CD14-positive monocyte (primary cell): ENCODE data around the gene TLK1. TPM values are rescaled to one million over a fixed set of nuclear protein-coding genes. Genes with fewer than 3 reads are reported as not detected.
A peak's percentile ranks its signal among the peaks of the same experiment; 100 is the strongest.

ENCODE experiments used
- DNase-seq, 3 donors: peaks; one replicate each; pipeline ENCODE4 v3.0.0-alpha.2; 2011 to 2022
- H2AFZ ChIP-seq: 2 replicates; pipeline ENCODE4 v1.6.0; 2012; ENCODE audit warnings: mild to moderate bottlenecking, low read depth, low read length, inconsistent platforms; ENCODE audit not compliant: insufficient read depth, poor library complexity, severe bottlenecking
- H3K27ac ChIP-seq, 2 donors: 1 replicate in 1 of 2; 2 replicates in 1 of 2; pipeline ENCODE4 v1.5.1; 2012 to 2013; ENCODE audit warnings: low read length in 2 of 2, control low read depth in 1 of 2, inconsistent platforms in 1 of 2, low read depth in 1 of 2, mild to moderate bottlenecking in 1 of 2
- H3K27me3 ChIP-seq, 2 donors: one replicate each; pipeline versions ENCODE4 v1.6.0 to v1.6.1; 2011 to 2013; ENCODE audit warnings: low read length in 2 of 2; ENCODE audit not compliant: control insufficient read depth in 2 of 2, insufficient read depth in 2 of 2
- H3K36me3 ChIP-seq, 2 donors: replicated peaks in 1 of 2; 1 replicate in 1 of 2; 2 replicates in 1 of 2; pipeline versions ENCODE4 v1.5.1 to v1.6.1; 2012 to 2013; ENCODE audit warnings: low read length in 2 of 2, control low read depth in 1 of 2, inconsistent platforms in 1 of 2, mild to moderate bottlenecking in 1 of 2; ENCODE audit not compliant: insufficient read depth in 2 of 2, control insufficient read depth in 1 of 2
- H3K4me1 ChIP-seq, 2 donors: 1 replicate in 1 of 2; 2 replicates in 1 of 2; pipeline versions ENCODE4 v1.5.1 to v1.6.1; 2012 to 2013; ENCODE audit warnings: low read length in 2 of 2, control low read depth in 1 of 2, inconsistent platforms in 1 of 2, mild to moderate bottlenecking in 1 of 2, moderate library complexity in 1 of 2; ENCODE audit not compliant: insufficient read depth in 2 of 2, control insufficient read depth in 1 of 2
- H3K4me2 ChIP-seq: replicated peaks from 2 replicates; pipeline ENCODE3; 2012; ENCODE audit warnings: low read length, moderate library complexity, mild to moderate bottlenecking; ENCODE audit not compliant: poor library complexity, severe bottlenecking; ENCODE audit errors: extremely low read depth
- H3K4me3 ChIP-seq, 3 experiments: fragments of 200-600 bp in 1 of 3; sonication (generic) in 1 of 3; replicated peaks in 1 of 3; 1 replicate in 2 of 3; 2 replicates in 1 of 3; pipeline ENCODE4 v1.5.1; 2011 to 2013; ENCODE audit warnings: low read length in 3 of 3, mild to moderate bottlenecking in 3 of 3, control low read depth in 2 of 3, low read depth in 2 of 3, inconsistent platforms in 1 of 3, moderate library complexity in 1 of 3
- H3K79me2 ChIP-seq: 2 replicates; pipeline ENCODE4 v1.6.0; 2012; ENCODE audit warnings: mild to moderate bottlenecking, control low read depth, inconsistent platforms, low read length, moderate library complexity; ENCODE audit not compliant: insufficient read depth
- H3K9ac ChIP-seq: 2 replicates; pipeline ENCODE4 v1.6.0; 2017; ENCODE audit warnings: low read length, mild to moderate bottlenecking; ENCODE audit not compliant: insufficient read depth, poor library complexity, severe bottlenecking
- H3K9me3 ChIP-seq, 2 donors: replicated peaks in 1 of 2; 1 replicate in 1 of 2; 2 replicates in 1 of 2; pipeline versions ENCODE4 v1.5.1 to v1.6.1; 2012 to 2013; ENCODE audit warnings: low read length in 2 of 2, control low read depth in 1 of 2; ENCODE audit not compliant: control insufficient read depth in 1 of 2, insufficient read depth in 1 of 2
- H4K20me1 ChIP-seq: 2 replicates; pipeline ENCODE4 v1.6.0; 2012; ENCODE audit warnings: mild to moderate bottlenecking, low read length, control low read depth, moderate library complexity; ENCODE audit not compliant: insufficient read depth
- H3K27ac Mint-ChIP-seq, 7 donors: one replicate each; pipeline ENCODE4 v1.8.0; 2020; ENCODE audit warnings: mild to moderate bottlenecking in 7 of 7, mixed read lengths in 7 of 7, moderate library complexity in 6 of 7, inconsistent platforms in 2 of 7
- H3K27me3 Mint-ChIP-seq, 3 donors: one replicate each; pipeline ENCODE4 v1.8.0; 2021 to 2022; ENCODE audit warnings: low read depth in 3 of 3, mild to moderate bottlenecking in 3 of 3, mixed read lengths in 3 of 3, moderate library complexity in 3 of 3, inconsistent platforms in 1 of 3
- H3K36me3 Mint-ChIP-seq, 2 donors: one replicate each; pipeline ENCODE4 v1.8.0; 2020; ENCODE audit warnings: mixed read lengths in 2 of 2, inconsistent platforms in 1 of 2, mild to moderate bottlenecking in 1 of 2
- H3K4me1 Mint-ChIP-seq: one replicate; pipeline ENCODE4 v1.8.0; 2020; ENCODE audit warnings: mild to moderate bottlenecking, mixed read lengths
- H3K4me3 Mint-ChIP-seq, 2 donors: one replicate each; pipeline ENCODE4 v1.8.0; 2020; ENCODE audit warnings: mild to moderate bottlenecking in 2 of 2, mixed read lengths in 2 of 2, moderate library complexity in 1 of 2
- H3K9me3 Mint-ChIP-seq, 7 donors: one replicate each; pipeline ENCODE4 v1.8.0; 2020 to 2022; ENCODE audit warnings: mixed read lengths in 7 of 7, mild to moderate bottlenecking in 6 of 7, moderate library complexity in 6 of 7, inconsistent platforms in 2 of 7
- CTCF ChIP-seq: fragments of 200-600 bp; IDR thresholded peaks from one replicate; pipeline ENCODE4 v1.8.0; 2022; ENCODE audit warnings: antibody characterized with exemption, mild to moderate bottlenecking
- WGBS: methylation state at CpG from one replicate; pipeline ENCODE4 v1.1.5; 2013; ENCODE audit warnings: missing lambda C conversion rate; ENCODE audit not compliant: insufficient coverage; 5-methylcytosine and 5-hydroxymethylcytosine counted together
- intact Hi-C, 2 donors: fragments of 100-400 bp; cut with micrococcal nuclease; formaldehyde crosslinking; loops; one replicate each; pipeline versions ENCODE4 v1.15.0 to v1.15.1; 2023
- polyA plus RNA-seq, 3 donors: library from polyadenylated mRNA; depleted of rRNA in 1 of 3; unstranded in 2 of 3; stranded (reverse) in 1 of 3; fragments of 300-500 nt in 2 of 3; fragments of >200 nt in 1 of 3; fragmentation: Illumina TruSeq in 2 of 3; gene quantifications; 1 replicate in 2 of 3; 2 replicates in 1 of 3; pipeline ENCODE4 v1.2.3, GENCODE V29; 2012 to 2021

The TLK1 gene
- polyA plus RNA-seq, 3 donors: 6.3 to 20.0 (median 8.6) TPM

GRCh38 chr2:171018522-171018921 is 142.2 kb downstream of the TLK1 start:
- H2AFZ ChIP-seq: no peak overlapping the region
- intact Hi-C loops: no loop called here
- H3K36me3 Mint-ChIP-seq: peaks cover 38 to 70% of the 10 kb centered on the region in 2 donors
- H3K27me3 ChIP-seq: no peaks in the 10 kb centered on the region
- H3K9ac ChIP-seq: no peak overlapping the region
- no peaks in the 10 kb centered on the region for H3K4me1 ChIP-seq
- H3K4me3 Mint-ChIP-seq: no peak overlapping the region
- H3K9me3 Mint-ChIP-seq: no peaks in the 10 kb centered on the region
- H3K4me1 Mint-ChIP-seq: no peaks in the 10 kb centered on the region
- no peaks in the 10 kb centered on the region for H4K20me1 ChIP-seq
- no peak overlapping the region for H3K27ac ChIP-seq
- H3K9me3 ChIP-seq: no peaks in the 10 kb centered on the region
- H3K27ac Mint-ChIP-seq: peak overlapping the region in 1 of 7 donors; percentile 11
- peaks cover 34 to 64% of the 10 kb centered on the region in 2 donors for H3K36me3 ChIP-seq
- H3K4me3 ChIP-seq: no peak overlapping the region
- WGBS: 100% methylated on average over 1 of the region's 1 CpG
- TF ChIP-seq CTCF: no peak
- DNase-seq: no peak
- peaks cover 0 to 1% (median 0%) of the 10 kb centered on the region in 3 donors for H3K27me3 Mint-ChIP-seq
- no peaks in the 10 kb centered on the region for H3K79me2 ChIP-seq
- H3K4me2 ChIP-seq: no peak overlapping the region

GRCh38 chr2:171016125-171016524 is 144.6 kb downstream of the TLK1 start:
- Histone ChIP-seq H4K20me1 (no peaks in the 10 kb centered on the region), H3K9ac (no peak overlapping the region), H3K4me3 (no peak overlapping the region), H3K4me2 (no peak overlapping the region), H3K4me1 (no peaks in the 10 kb centered on the region), H2AFZ (no peak overlapping the region), H3K9me3 (no peaks in the 10 kb centered on the region), H3K27me3 (no peaks in the 10 kb centered on the region), H3K79me2 (no peaks in the 10 kb centered on the region), H3K36me3 (peaks cover 42 to 64% of the 10 kb centered on the region in 2 donors), H3K27ac (no peak overlapping the region)
- no peaks in the 10 kb centered on the region for H3K27me3 Mint-ChIP-seq
- H3K4me3 Mint-ChIP-seq: no peak overlapping the region
- no peaks in the 10 kb centered on the region for H3K4me1 Mint-ChIP-seq
- TF ChIP-seq CTCF: no peak
- WGBS: 100% methylated on average over 2 of the region's 9 CpGs
- intact Hi-C loops: no loop called here
- peaks cover 31 to 61% of the 10 kb centered on the region in 2 donors for H3K36me3 Mint-ChIP-seq
- peak overlapping the region in 1 of 7 donors; percentile 50 for H3K27ac Mint-ChIP-seq
- DNase-seq: no peak
- H3K9me3 Mint-ChIP-seq: no peaks in the 10 kb centered on the region
